Stimulated activated CD4-positive, alpha-beta T cell treated with anti-CD3 and anti-CD28 coated beads, TNF-alpha, amount 100 ng/mL, for 24 hours (primary cell): Measurements from ENCODE around the gene PPP1R26.
A peak's percentile ranks its signal among the peaks of the same experiment; 100 is the strongest.
"Not testable (repeated sequence)": the region's sequence is repeated elsewhere in the genome, so short reads cannot be mapped to it uniquely, and the experiment has no call there.

Experiments
- DNase-seq, 3 experiments: peaks; one replicate each; pipeline ENCODE4 v3.0.0-alpha.2; 2020; ENCODE audit warnings: low read depth in 3 of 3

The PPP1R26 gene

GRCh38 chr9:135479469-135480052 is at the start of gene PPP1R26:
Gene PPP1R26, plus strand, starts transcription at chr9:135479782. Its CDS starts 4,729 bp downstream, at chr9:135484511.
- no peak for DNase-seq

DNA sequence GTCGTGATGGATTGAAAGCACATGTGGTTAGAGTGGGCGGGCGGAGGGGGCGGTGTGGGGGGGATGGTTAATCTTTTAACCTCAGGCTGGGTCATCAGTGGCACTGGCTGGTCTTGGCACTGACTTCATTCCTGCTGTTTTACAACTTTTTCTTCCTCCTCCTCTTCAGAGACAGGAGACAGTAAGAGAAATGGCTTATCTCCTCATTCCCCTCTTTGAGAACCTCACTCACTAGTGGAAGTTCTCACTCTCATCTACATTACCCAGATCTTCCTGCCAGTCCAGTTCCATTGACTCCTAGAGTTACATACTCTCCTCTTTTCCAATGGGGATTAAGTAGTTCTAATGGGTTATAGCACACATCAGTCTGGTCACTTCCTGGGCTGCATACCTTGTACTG is 42.3 kb upstream of the PPP1R26 start:
- DNase-seq = no peak

GRCh38 chr9:135437696-135438095 is 41.9 kb upstream of the PPP1R26 start:
- not testable (repeated sequence) for DNase-seq

- DNase-seq = peak; percentile 5 to 52 (median 22)
These were observed 40.9 kb upstream of the PPP1R26 start for GRCh38 chr9:135438581-135439232.

DNA sequence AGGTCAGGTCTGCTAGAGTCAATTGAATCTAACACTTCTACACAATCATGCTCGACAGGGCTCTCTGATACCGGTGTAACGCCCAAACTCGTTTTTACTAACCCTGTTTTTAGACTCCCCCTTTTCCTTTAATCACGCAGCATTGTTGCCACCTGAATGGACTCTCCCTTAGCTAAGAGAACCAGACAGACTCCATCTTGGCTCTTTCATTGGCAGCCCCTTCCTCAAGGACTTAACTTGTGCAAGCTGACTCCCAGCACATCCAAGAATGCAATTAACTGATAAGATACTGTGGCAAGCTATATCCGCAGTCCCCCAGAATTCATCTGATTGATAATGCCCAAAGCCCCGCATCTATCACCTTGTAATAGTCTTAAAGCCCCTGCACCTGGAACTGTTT is 40.1 kb upstream of the PPP1R26 start:
- not testable (repeated sequence) for DNase-seq

DNA sequence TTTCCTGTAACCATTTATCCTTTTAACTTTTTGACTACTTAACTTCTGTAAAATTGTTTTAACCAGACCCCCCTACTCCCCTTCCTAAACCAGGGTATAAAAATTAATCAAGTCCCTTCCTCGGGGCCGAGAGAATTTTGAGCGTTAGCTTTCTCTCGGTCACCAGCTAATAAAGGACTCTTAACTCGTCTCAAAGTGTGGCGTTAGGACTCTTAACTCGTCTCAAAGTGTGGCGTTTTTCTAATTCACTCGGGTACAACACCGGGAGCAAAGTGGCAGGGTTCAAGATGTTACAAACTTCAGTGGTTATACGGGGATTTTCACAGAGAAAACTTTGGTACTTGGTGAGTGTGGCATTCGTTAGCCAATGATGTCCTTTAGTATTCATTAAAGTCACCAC is 39.7 kb upstream of the PPP1R26 start:
- no peak for DNase-seq

GRCh38 chr9:135440620-135441019 is 39.0 kb upstream of the PPP1R26 start:
- no peak for DNase-seq

DNA sequence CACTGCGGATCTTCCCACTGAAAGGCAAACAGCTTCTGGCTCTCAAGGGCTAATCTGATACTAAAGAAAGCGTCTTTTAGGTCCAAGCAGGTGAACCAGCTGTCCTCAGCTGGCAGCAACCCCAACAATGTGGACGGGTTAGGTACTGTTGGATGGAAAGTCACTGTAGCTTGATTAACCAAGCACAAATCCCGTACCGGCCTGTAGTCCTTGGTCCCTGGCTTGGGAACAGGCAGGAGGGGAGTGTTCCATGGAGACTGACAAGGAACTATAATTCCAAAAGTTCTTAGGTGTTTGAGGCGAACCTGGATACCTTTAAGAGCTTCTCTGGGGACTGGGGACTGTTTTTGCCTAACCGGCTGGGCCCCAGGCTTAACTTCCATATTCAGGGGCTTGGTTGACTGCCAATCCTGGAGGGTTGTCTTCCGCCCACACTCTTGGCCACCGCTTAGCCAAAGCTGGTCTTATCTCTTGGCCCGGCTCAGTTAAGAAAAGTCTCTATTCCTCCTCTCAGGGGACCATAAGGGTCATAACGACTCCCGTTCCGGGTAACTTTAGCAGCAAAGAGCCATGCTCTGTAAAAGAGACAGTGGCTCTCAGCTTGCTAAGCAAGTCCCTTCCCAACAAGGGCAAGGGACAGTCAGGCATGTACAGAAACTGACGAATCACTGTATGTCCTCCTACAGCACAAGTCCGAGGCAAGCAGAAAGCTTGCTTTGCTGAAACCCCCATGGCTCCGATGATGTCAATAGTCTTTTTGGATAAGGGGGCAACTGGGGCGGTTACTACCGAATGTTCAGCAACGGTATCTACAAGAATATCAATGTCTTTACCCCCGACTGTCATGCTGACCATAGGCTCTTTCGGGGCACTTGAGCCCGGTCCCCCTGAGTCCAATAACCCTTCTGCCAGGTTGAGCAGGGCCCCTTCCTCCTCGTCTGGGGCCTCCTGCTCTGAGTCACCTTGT is 38.2 kb upstream of the PPP1R26 start:
- not testable (repeated sequence) for DNase-seq

GRCh38 chr9:135442075-135442474 is 37.5 kb upstream of the PPP1R26 start:
- no peak for DNase-seq

GRCh38 chr9:135443797-135444425 is 35.7 kb upstream of the PPP1R26 start:
- DNase-seq = no peak

GRCh38 chr9:135447126-135447525 is 32.5 kb upstream of the PPP1R26 start:
- DNase-seq = no peak

GRCh38 chr9:135448663-135449100 is 30.9 kb upstream of the PPP1R26 start:
- DNase-seq = no peak

GRCh38 chr9:135449532-135449931 is 30.1 kb upstream of the PPP1R26 start:
- not testable (repeated sequence) for DNase-seq

GRCh38 chr9:135450956-135451355 is 28.6 kb upstream of the PPP1R26 start:
- DNase-seq = no peak

DNA sequence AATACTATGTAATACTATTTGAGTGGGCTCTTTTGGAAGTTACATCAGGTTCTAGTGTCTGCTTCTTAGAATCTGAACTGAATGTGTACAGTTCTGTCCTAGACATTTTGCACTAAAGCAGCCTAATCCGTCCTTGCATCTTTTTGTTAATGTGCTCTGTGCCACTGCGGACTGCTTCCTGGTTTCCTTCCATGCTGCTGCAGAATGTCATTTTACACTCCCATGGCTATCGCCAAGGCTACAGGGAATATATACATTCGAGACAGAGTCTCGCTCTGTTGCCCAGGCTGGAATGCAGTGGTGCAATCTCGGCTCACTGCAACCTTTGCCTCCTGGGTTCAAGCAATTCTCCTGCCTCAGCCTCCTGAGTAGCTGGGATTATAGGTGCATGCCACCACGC is 27.7 kb upstream of the PPP1R26 start:
- DNase-seq = not testable (repeated sequence)

GRCh38 chr9:135454737-135455136 is 24.8 kb upstream of the PPP1R26 start:
- no peak for DNase-seq

GRCh38 chr9:135455401-135456030 is 24.1 kb upstream of the PPP1R26 start:
- DNase-seq = no peak

DNA sequence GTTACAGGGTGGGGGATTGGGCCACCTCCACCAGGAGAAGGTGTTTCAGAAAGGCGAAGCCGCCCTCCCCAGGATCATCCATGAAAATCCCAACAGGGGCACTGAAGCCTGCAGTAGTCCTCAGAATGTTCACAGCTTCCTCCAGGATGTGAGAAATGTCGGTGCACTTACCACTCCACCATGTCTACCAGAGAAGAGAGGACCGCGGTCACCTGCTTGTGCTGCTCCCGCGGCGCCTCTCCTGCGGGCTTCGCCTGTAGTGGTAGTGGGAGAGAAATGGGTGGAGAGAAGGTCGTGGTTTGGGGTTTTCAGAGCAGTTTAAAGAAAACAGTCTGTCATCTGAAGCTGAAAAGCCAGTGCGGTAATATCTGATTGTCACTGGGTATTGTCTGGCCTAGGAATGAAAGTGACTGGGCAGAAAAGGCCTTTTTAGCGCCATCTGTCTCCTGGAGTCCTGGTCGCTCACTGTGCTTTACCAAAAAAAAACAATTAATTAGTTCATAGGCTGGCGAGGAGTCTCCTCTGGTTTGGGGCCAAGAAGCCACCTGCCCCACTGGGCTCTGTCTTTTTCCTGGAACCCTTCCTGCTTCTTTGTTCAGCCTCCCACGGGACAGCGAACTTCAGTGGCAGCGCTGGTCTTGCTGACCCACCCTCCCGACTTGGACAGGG is 23.0 kb upstream of the PPP1R26 start:
- DNase-seq = no peak

DNA sequence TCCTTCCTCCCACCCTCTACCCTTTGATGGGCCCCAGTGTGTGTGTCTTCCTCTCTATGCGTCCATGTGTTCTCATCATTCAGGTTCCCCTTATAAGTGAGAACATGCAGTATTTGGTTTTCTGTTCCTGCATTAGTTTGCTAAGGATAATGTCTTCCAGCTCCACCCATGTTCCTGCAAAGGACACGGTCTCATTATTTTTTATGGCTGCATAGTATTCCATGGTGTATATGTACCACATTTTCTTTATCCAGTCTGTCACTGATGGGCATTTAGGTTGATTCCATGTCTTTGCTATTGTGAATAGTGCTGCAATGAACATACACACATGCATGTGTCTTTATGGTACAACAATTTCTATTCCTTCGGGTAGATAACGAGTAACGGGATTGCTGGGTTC is 21.1 kb upstream of the PPP1R26 start:
- DNase-seq = not testable (repeated sequence)

GRCh38 chr9:135461936-135462335 is 17.6 kb upstream of the PPP1R26 start:
- no peak for DNase-seq

DNA sequence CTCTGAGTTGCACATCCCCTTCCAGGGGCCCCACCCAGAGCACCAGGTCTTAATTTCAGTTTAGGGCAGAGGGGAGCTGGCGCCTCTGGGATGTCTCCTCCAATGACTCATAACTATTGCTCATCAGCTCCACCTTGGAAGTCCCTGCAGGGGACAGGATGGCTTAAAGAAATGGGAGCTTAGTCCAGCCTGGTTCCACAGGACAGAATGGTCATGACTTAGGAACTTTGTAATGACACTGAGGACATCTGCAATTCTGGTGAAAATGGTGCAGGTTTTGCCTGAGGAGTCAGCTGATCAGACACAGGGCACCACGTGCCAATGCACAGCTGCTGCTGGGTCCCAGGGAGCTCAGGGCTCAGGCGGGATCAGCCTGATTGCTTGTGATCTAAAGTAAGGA is 16.4 kb upstream of the PPP1R26 start:
- DNase-seq = no peak
